SK-N-MC (cell line): Measurements from ENCODE around the gene CFTR.

ENCODE experiments used
- FOXP2 ChIP-seq: optimal IDR thresholded peaks from 2 replicates; pipeline ENCODE3; 2011; ENCODE audit warnings: mild to moderate bottlenecking, moderate library complexity; ENCODE audit not compliant: insufficient read depth; ENCODE audit errors: extremely low read length, control extremely low read depth
- POLR2AphosphoS5 ChIP-seq: IDR thresholded peaks from 2 replicates; pipeline ENCODE4 v1.6.1; 2012; ENCODE audit warnings: mild to moderate bottlenecking, low read depth, low read length, borderline replicate concordance

- TF ChIP-seq POLR2AphosphoS5, result no peak
- TF ChIP-seq FOXP2, result no peak
Observed at GRCh38 chr7:117458977-117459583, 20.7 kb upstream of the CFTR start.
